Fibroblast of peridontal ligament (primary cell): ENCODE measurements around the gene PBX3.

Experiments
- DNase-seq: peaks from one replicate; pipeline ENCODE4 v3.0.0-alpha.2; 2010; ENCODE audit errors: extremely low read depth

Gene PBX3

DNA sequence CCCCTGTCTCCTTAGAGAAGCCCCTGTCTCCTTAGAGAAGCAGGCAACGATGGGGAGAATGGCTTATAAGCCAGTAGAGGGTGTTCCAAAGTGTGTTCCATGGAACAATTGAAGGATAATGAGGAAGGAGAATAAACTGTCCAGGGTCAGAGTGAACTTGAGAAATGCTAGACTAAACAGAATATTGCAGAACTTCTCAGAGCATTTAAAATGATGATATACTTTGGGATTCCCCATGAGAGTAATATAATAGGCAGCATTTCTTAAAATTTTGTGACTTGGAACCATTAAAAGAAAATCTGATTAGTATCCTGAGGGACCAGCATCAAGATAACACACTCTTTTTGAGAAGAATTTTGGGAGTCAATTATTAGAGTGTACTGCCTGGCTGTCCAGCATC, 116.8 kb downstream of the PBX3 start:
- DNase-seq: no peak

DNA sequence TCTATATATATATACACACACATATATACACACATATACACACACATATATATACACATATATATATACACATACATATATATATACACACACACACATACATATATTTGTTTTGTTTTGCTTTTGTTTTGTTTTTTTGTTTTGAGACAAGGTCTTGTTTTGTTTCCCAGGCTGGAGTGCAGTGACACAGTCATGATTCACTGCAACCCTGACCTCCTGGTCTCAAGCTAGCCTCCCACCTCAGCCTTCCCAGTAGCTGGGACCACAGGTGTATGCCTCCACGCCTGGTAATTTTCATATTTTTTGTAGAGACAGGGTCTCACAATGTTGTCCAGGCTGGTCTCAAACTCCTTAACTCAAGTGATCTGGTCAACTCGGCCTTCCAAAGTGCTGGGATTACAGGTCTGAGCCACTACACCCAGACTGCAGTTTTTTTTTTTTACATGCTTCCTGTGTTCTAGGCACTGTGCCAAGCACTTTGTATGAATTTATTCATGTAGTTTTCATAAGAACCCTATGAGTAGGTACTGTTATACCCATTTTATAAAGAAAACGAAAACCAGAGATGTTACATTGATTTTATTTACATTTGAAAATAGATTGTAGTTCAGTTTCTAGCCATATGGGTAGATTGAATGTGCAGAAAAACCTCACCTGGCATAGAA, 120.7 kb downstream of the PBX3 start:
- DNase-seq: no peak

DNA sequence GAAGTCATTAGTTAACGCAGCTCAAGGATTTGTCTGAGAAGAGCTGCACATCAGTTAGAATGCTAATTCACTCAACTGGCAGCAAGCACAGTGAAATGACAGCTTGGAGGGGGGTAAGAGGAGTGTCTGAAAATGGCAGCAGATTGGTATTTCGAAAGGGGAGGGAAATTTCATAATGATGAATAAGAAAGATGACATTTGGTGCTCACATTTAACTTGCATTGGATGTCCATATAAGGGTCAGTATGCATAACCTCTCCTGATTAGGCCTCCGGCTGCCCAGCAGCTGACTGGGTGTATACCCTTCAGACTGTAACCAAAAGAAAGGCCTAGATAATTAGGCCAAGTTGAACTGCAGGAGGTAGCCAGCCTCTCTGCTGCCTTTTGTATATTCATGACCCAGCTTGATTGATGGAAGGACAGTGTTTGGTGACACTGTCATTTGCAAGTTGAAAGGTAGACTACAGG, 131.0 kb downstream of the PBX3 start:
- DNase-seq: peak; percentile 92

DNA sequence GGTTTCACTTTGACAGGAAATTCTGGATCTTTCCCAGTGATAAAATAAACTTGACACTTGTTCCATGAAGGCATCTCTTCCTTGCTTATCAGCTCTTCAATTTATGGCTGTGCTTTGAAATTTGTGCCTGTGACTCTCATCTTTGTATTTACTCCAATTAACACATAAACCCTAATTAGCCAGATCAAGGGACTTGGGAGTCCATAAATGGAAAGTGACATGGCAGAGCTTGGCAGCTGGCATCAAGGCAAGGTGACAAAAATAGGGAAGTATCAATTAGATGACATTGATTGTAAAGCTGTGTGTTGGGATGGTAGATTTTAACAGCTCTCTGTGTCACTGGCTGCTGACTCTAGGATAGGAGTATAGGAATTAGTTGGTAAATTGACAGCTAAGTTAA, 133.9 kb downstream of the PBX3 start:
- DNase-seq: no peak

DNA sequence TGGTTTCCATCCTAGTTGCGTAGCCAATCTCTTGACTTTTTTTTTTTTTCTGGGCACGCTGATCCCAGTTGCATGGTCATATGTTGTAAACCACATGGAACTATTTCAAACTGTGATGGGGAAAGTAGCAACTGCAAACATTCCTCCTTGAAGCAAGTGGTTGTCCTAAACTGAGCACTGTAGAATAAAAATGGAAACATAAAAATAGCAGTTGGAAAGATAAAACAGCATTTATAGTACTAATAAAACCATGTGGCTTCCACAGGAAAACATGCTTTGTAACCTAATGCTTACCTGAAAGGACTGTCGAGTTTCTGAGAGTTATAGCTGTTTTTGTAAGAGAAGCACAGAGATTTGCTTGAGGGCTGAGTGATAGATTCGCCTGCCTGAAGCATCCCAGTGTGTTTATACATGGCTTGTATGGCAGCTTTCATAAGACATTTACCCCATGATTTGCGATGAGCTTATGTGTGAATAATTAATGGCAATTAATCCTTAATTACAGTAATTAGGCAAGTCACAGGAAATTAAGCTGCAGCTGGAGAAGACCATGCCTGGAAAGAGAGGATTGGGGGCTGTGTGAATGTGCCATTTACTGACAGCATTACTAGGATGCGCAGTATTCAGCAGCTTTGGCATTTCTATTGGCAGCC, 136.5 kb downstream of the PBX3 start:
- DNase-seq: peak; percentile 70

DNA sequence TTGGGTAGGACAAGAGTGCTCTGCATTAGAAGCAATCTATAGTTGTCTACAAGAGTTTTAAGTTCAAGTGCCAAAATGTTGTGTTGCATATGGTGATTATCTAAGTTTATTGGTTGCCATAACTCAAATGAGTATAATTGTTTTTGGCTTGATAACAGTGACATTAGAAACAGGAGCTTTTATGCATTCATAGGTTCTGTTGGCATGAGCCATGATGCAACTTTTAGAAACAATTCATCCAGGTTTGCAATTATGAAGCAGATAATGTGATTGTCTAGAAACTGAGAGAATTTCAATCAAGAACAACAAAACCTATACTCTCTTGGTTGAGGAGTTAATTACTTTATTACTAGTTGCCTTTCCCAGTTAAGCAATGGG, 137.0 kb downstream of the PBX3 start:
- DNase-seq: no peak

DNA sequence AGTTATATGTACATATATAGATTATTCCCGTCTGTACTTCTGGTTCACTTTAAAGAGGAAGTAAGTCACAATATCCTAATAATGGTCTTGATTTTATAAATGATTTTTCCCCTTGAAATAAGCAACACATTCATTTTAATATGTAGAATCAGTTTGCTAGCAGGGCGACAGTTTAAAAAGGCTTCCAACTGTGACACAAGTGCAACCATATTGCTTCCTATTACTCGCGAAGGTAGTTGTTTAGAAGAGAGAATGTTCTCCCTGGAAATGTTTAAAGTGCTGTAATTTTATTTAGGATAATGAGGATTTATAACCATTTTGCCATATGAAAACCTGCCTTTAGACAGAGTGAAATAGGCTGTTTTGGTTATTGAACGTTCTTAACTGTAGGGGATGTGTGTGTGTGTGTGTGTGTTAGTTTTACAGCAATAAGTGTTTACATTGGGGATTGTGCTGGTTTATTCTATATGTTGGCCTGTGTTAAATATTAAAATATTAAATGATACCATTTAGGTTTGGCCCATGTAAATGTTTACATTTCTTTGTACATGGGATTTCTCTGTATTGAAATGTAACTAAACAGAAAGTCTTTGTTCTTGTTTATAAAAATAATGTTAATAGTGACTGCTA, 138.3 kb downstream of the PBX3 start:
- DNase-seq: no peak

DNA sequence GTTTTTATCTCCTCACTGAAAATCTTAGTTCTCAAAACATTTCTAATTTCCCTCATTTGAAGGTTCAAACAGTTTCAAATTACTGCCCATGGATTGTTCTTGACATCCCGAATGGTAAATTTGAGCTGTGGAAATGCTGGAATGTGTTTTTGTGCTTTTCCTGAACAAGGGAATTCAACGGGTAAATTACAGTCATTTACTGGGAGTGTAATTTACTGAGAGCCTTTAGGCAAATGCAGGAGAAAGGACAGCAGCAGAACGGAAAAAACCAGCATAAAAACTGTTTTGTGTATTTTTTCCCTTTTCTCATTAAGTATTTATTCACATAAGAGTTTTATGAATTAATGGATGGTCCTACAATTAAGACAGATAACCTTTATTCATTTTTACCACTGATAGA, 139.2 kb downstream of the PBX3 start:
- DNase-seq: peak; percentile 35

DNA sequence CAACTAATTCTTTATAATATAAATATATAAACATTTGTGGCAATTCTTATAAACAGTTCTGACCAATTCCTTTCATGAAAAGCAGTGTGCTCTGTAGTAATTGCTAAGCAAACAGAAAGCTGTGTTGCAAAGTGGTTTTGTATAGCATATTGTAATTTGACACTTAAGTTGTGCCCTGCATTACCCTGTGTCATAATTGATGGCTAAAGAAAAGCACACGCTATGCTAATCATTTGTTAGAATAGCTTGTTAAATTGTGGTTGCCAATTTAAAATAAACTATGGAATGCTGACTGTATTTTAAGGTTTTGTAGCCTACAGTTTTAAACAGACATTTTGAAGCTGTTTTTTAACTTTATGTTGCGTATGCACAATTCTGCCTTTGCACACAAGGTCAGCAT, 140.0 kb downstream of the PBX3 start:
- peak; percentile 68 for DNase-seq

DNA sequence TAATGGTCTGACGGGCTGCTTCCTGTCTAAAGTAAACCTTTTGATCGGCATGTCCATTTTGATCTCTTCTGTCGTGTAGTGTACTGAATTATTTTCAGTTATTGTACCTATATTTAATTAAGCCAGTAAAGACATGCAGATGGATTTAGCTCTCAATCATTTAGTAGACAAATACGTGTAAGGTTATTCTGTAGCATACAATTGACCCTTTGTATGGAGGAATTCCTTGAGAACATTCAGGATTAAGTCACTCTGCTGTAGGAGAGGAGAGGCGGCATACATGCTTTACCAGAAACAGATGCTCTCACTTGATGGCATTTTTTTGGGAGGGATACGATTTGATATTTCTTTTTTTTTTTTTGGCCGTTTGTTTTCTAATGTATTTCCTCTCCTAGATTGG, 141.0 kb downstream of the PBX3 start:
- DNase-seq: peak; percentile 72

DNA sequence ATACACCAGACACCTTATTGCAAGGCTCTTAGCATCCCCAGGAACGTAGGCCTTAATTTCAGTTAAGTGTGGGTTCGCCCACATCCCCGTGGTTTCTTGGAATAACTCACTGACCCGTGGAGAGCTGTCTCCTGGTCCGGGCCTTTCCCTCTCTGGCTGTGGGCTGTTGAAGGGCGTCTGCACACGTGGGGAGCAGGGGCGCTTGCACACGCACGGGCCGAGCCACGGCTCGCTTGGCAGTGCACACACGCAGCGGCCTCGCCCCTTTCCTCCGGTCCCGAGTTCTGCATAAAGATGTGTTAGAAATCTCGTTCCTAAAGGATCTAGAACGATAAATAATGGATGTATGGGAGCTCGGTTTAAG, 141.9 kb downstream of the PBX3 start:
- DNase-seq: peak; percentile 53

DNA sequence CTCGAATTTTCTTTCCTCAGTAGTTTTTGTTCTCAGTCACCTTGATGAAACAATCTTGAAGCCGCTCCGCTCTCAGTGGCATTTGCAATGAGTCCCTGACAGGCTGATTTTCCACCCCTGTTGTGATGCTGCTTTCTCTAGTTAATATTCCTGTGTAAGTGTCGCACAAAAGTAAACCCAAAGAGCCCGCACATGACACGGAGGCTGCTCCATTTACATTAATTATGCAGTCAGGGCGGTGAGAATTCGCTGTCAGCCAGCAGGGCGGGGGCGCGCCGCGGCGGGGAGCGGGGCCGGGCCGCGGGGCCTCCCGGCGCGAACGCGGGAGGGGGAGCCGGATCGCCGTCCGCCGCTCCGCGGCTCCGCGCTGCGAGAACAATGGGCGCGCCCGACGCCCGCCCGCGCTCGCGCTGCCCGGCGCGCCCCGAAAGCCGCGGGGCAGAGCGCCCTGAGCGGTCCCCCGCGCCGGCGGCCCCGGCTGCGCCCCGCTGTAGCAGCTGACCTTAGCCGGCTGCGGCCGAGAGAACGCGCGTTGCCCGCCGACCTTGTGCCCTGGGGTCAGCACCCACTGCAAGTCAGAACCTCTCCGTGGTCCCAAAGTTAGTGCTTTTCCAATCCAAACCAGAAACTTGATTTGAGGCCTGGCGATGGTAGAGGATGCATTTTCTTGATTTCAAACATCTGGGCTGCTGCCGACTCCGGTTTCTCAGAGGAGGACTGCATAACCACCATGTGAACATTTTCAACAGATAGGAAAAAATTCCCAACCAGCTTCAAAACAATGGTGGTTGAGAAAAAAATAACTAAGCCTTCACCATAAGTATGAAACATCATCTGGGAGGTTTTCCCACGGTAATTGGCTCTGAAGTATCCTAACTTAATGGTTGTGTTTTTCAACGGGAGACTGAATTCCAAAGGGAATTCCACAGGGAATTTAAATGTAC, 142.6 kb downstream of the PBX3 start:
- DNase-seq: peak; percentile 85

DNA sequence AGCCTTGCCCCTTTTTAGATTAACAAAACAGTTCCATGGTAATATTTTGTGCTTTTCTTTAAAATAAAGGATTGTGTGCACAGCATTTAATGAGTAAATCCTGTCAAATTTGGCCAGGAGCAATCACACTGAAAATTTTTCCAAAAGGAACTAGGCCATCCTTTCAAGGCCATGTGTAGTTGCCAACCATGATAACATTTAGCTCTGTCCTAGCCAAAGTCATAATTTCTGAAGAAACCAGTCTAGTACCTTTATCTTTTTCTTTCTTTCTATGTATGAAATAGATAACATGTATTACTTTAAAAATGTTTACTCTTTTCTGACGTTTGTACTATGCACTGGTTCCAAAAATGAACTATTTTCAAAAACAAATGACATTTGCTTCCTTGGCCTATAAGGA, 143.7 kb downstream of the PBX3 start:
- no peak for DNase-seq

DNA sequence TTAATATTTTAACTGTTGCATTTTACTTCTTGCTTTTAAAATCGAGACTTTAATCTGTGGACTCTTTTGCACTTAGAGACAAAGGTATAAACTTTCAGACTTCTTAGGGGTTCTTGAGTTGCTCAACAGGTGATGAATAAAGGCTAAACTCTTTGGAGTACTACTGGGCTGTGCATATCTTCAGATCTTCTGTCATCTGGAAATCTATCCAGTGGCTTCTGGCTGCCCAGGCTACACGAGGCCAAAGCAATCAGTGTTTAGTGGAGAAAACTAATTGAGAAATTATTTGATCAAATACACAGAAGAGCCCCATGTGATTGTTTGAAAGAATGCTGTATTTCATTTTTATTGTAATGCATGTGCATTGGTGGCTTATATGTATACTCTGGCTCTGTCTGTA, 146.1 kb downstream of the PBX3 start:
- no peak for DNase-seq

DNA sequence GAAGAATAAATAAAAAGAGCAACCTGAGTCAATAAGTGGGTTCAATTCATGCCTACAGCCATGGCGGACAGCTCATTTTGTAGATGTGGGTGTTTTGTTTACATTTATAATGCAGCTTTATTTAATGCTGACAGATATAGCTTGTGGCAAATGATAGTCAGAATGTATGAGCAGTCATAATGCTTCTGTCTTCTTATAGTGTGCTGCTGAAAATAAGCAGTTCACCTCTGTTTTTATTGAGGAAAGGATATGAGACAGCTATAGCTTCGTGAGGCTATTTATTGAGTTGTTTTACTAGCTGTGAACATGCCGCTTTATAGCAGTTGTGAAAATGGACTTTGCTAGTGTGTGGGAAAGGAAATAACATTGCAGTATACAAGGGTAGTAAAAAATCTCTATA, 147.4 kb downstream of the PBX3 start:
- no peak for DNase-seq

DNA sequence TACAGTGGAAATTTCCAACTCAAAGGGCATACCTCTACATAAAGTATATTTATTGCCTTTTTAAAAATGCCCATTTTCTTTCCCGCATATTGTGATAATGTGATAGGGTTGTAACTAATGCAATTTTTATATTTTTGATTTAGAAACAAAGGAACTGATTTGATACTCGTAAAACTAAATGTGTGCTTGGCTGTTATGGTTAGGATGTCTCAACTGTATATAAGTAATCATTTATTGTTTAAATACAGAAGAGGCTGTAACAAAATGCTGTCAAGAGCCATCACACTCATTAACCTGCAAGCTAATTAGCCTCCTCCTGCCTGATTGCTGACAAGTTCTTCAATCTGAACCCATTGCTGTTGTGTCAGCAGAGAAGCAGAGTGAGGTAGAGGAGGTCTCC, 149.2 kb downstream of the PBX3 start:
- no peak for DNase-seq

DNA sequence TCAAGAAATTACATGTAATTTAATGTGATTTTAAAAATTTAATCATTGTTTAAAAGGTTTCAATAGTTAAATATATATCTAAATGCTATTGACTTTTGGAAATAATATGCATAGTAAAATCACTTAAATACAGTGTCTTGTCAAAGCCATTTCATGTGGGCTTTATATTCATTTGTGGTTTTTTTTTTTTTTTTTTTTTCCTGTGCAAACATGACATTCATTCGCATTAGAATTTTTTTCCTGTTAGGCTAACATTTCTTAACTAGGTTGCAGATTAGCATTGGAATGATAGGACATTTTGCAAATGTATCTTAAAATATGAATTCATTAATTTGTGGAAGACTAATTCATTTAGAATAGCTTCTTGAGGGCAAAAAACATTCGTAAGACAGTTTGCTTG, 149.8 kb downstream of the PBX3 start:
- DNase-seq: no peak

DNA sequence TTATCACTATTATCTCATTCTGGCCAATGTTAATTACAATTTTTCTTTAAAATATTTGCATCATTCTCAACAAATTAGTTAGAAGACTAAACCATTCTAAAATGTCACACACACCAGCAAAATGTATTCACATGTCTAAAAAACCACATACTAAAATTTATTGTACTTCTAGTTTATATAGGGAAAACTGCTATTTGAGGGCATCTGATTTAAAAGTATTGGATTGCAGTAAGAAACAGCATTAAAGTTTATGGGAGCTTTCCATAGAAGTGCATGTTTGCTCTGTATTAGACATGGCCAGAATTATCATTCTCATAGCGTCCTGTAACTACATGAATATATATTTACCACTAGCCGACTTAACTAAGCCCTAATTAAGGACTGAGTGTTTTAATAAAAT, 150.3 kb downstream of the PBX3 start:
- no peak for DNase-seq

DNA sequence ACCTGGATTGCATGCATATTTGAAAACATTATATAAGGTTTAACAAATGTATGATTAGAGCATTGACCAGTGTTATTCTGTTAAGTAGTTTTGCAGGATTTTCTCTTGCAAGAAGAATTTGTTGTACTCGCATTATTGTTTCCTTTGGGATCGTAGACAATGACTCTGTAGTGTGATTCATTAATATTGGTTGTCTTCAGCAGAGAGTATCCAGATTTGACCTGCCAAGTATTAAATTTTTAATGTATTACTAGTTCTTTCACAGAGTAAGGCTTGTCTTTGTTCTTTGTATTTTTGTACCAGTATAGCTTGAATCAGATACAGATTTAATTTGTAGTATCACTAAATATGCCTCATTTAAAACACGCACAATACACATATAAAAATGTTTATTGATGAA, 155.0 kb downstream of the PBX3 start:
- no peak for DNase-seq

DNA sequence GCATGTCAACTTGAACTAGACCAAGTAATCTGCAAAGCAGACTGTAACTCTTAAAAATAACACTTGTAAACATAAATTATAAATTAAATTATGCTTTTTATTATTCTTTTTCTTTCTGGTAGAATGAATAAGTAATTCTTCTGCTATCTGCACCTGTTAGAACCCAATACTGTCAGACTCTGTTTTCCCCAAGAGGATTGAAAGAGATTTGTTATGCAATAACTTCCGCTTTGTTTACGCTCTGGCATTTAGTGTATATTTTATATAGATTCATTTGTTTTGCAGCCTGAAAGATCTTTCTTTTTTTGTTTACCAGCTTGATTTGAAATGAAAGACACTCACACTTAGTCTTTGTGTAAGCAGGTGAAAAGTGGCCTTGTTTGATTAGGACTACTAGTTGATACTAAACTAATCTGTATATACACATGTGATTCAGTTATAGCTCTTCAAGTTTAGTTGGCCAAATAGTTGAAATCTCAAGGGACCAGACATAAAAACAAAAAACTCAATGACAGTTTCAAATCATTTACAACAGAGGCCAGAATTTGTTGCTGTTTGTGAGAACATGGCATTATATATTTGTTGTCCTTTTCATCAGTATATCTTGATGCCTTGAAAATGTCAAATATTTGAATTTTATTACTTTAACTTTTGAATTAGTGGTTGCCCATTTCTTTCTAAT, 155.8 kb downstream of the PBX3 start:
- no peak for DNase-seq

DNA sequence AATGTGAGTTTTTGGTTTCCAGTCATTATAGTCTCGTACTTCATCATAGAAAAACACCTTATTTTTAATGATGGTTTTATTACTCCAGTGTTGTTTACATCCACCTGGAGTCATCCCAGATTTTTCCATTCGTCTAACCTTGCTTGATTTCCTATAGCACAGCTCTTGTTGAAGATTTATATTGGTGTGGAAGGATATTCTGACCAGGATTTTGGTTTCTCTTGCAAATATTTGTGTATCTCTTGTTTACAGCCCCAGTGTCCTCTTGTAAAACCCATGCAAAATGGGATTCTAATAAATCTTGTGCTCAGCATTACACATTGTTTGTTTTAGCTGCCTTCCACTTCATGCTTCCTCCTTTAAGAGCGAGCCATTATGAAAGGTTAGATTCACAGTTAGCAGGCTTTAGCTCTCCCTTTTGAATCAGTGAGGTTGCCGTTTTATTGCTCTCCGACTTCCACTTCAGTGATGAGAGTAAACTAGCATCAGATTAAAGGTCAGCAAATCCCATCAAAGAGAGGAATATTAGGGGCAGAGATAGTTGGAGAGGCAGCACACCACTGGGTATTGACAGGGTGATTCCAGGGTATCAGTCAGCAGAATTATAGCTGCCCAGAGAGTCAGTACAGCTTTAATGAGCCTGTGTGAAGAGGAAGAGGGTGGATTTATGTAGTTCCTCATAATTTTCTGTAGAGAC, 157.1 kb downstream of the PBX3 start:
- DNase-seq: peak; percentile 25
